HG03103 (cell line): ENCODE results near the gene COQ6.
"Not testable (repeated sequence)": the region's sequence is repeated elsewhere in the genome, so short reads cannot be mapped to it uniquely, and the experiment has no call there.

Source experiments
- ATAC-seq: cut with Tn5 transposase; IDR thresholded peaks from one replicate; pipeline ENCODE4 v1.9.1; 2021; ENCODE audit warnings: low read depth; ENCODE audit not compliant: unreplicated experiment

The COQ6 gene

GRCh38 chr14:73949752-73950734 lies at the start of gene COQ6, which contains the start of gene FAM161B:
TSS of gene COQ6 (plus strand) at chr14:73950302. CDS start at chr14:73950333, 31 bp downstream.
TSS of gene FAM161B (minus strand) at chr14:73950094. CDS start at chr14:73950026, 68 bp downstream.
- peak; percentile 72 for ATAC-seq

GRCh38 chr14:73903028-73903427 lies 47.1 kb upstream of the COQ6 start:
- no peak for ATAC-seq

DNA sequence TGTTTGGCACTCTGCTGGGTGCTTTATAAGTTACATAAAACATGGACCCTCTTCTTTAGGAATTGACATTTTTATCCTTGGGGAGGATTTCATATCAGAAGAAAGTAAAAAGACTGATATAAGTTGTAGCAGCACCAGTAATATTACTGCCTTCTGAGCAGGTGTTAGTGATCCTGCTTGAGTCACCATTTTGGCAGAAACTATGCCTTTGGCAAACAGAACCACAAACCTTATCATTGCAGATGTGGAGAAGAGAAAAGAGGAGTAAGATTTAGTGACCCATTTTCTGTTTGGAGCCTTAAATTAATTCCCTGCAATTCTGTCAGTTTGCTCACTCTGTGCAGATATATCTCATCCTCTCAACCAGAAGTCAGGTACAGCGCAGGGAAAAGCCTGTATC lies 40.4 kb upstream of the COQ6 start:
- no peak for ATAC-seq

GRCh38 chr14:73913256-73913655 lies 36.8 kb upstream of the COQ6 start:
- ATAC-seq, result no peak

DNA sequence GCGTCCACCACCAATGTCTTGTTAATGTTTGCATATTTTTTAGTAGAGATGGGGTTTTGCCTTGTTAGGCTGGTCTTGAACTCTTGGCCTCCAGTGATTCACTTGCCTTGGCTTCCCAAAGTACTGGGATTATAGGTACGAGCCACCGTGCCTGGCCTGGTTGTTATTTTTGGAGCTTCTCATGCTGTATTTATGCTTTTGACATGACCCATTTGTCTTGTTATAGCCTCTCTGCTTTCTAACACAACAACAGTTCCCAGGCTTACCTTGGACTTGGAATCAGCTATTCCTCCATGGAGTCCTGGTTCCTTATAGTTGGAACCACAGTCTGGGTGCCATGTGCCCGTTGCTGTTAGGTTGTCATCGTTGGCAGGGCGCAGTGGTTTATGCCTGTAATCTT lies 33.8 kb upstream of the COQ6 start:
- no peak for ATAC-seq

DNA sequence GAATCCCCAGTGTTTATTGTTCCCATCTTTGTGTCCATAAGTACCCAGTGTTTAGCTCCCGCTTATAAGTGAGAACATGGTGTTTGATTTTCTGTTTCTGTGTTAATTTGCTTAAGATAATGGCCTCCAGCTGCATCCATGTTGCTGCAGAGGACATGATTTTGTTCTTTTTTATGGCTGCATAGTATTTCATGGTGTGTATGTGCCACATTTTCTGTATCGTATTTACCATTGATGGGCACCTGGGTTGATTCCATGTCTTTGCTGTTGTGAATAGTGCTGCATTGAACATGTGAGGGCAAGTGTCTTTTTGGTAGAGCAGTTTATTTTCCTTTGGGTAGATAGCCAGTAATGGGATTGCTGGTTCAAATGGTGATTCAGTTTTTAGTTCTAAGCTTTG lies 30.6 kb upstream of the COQ6 start:
- not testable (repeated sequence) for ATAC-seq

- no peak for ATAC-seq
These were observed 25.8 kb upstream of the COQ6 start for GRCh38 chr14:73924337-73924736.

DNA sequence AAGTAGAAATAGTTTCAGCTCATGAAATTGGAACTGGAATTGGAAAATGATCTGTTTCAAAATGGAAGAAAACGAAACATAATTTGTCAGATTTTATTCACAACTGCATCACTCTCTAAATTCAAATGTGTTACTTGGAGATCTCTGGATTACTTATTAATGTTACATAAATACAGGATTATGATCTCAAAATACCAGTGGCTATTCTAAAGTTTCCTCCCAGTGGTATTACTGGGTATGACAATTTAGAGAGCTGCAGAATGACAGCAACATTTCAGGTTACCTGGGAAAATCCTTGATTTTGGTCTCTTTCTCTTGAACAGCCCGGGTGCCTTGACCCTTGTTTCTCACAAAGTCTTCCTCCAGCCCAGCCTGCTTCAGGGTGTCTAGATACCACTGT lies 14.4 kb upstream of the COQ6 start:
- ATAC-seq, result no peak

DNA sequence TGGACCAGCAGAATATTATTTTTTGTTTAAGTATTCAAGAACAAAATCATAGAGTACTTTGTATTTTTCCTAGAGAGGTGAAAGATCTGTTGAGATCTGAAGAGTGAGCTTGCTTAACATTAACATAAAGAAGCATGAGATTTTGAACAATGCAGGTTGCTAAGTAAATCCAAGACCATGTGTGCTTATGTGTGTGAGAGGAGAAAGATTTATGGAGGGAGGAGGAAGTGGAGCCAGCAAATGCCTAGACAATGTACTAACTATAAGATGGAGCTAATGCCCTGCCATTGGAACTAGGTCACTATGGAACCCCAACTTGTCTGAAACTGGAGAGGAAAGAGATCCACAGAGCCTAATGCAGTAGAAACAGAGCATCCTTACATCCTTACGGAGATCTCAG lies 13.6 kb upstream of the COQ6 start:
- no peak for ATAC-seq

GRCh38 chr14:73937012-73937411 lies 13.1 kb upstream of the COQ6 start:
- no peak for ATAC-seq

DNA sequence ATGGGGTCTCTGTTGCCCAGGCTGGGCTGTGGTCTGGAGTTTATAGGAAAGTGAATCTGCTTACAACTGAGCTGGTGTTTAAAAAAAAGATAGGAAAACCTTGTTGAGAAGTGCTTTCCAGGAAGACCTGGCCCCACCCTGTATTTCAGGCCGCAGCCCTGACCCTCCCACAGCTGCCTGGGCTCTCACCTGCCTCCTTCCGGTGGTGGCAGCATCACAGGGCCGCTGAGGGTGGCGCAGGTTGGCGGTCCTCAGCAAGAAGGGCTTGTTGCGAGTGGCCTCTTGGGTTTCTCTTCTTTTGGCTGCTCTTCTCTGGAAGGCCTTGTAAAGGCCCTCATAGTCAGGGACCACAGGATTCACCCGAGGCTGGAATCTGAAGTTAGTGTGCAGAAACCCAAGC lies 7.9 kb upstream of the COQ6 start:
- ATAC-seq, result no peak

GRCh38 chr14:73943083-73943482 lies 7.0 kb upstream of the COQ6 start:
- no peak for ATAC-seq

- ATAC-seq, result no peak
These were observed 5.5 kb upstream of the COQ6 start for GRCh38 chr14:73944432-73945158.

DNA sequence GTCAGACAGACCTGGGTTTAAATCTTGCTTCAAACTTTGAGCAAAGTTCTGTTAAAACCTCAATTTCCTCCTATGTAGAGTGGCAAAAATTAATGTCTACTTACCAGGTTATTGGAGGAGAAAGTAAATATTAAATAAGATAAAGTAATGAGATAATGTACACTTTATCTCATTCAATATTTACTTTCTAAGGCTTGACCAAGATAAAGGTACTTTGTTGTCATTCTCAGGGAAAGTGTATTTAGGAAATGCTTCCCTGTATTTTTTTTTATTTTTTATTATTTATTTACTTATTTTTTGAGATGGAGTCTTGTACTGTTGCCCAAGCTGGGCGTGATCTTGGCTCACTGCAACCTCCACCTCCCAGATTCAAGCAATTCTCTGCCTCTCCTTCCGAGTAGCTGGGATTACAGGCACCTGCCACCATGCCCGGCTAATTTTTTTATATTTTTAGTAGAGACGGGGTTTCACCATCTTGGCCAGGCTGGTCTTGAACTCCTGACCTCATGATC lies 4.9 kb upstream of the COQ6 start:
- ATAC-seq, result no peak

DNA sequence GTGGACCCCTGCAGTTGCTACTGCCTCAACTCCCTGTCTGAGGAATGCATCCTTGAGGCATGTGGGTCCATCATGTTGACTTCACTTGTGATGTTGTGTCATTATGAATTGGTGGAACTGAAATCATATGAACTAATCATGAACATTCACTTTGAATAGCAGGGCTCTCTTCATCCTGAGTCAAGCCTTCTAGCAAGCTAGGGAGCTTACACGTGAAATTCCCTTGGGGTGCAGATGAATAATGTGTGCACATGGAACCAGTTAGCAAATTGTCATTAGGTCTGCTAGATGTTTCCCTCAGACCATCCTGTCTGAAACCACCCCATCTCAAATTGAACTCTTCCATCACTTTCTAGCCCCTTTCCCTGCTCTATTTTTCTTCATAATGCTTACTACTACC lies 3.6 kb downstream of the COQ6 start:
- no peak for ATAC-seq

DNA sequence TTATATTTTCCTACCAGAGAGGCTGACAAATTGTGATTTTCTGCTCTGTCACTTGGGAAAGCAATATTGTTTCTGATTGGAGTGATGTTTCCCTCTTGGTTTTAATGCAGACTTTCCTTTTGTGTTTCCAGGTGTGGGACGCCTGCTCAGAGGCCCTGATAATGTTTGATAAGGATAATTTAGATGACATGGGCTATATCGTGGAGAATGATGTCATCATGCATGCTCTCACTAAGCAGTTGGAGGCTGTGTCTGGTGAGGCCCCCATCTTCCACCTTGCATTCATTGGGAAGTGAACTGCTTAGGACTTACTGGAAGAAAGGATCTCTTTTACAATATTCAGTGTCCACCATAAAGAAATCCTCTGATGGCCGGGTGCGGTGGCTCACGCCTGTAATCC lies 5.6 kb downstream of the COQ6 start:
- no peak for ATAC-seq

- no peak for ATAC-seq
These were observed 8.5 kb downstream of the COQ6 start for GRCh38 chr14:73958591-73958990.

GRCh38 chr14:73961192-73961591 lies 11.1 kb downstream of the COQ6 start:
- ATAC-seq, result no peak

DNA sequence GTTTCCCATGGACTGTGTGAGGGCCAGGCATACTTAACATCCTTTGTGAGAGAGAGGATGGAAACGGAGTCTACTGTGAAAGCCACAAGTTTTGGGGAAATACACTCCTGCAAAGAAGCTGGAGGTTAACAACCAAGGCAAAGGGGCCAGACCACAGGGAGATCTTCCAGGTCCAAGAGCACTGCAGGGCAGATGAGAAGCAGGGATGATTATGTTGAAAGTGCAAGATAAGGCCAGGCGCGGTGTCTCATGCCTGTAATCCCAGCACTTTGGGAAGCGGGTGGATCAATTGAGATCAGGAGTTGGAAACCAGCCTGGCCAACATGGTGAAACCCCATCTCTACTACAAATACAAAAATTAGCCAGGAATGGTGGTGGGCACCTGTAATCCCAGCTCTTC lies 15.1 kb downstream of the COQ6 start:
- ATAC-seq, result no peak

GRCh38 chr14:73968885-73969284 lies 18.8 kb downstream of the COQ6 start:
- no peak for ATAC-seq

DNA sequence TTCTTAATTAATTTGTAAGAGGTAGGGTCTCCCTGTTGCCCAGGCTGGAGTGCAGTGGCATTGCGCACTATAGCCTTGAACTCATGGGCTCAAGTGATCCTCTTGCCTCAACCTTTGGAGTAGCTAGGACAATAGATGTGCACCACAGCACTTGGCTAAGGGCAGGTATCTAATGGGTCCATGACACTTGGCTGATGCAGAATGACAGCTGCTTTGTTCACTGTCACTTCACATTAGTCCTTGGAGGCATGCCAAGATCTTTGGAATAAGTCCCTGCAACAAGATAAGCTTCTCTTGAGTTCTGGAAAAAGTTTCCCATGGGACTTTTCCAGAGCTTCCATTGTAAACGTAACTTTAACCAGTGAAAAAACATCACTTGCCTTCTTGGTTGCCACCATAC lies 23.4 kb downstream of the COQ6 start:
- ATAC-seq, result no peak
